Effector memory CD8-positive, alpha-beta T cell (primary cell): ENCODE measurements around the gene TMEM106B.

Source experiments
- ATAC-seq: fragments of 150-1000 bp; cut with Tn5 transposase; replicated peaks from 2 replicates; pipeline ENCODE4 v1.10.0; 2021; ENCODE audit warnings: mild to moderate bottlenecking, moderate library complexity
- DNase-seq, 3 experiments: peaks; one replicate each; pipeline ENCODE4 v3.0.0; 2021
- H3K27ac Mint-ChIP-seq, 2 donors: one replicate each; pipeline ENCODE4 v1.8.0; 2022; ENCODE audit warnings: mild to moderate bottlenecking in 2 of 2, mixed read lengths in 2 of 2, moderate library complexity in 2 of 2
- H3K27me3 Mint-ChIP-seq, 2 donors: one replicate each; pipeline ENCODE4 v1.8.0; 2022; ENCODE audit warnings: mixed read lengths in 2 of 2
- H3K36me3 Mint-ChIP-seq: one replicate; pipeline ENCODE4 v1.8.0; 2022; ENCODE audit warnings: mild to moderate bottlenecking, moderate library complexity, mixed read lengths; ENCODE audit not compliant: insufficient read depth
- H3K4me1 Mint-ChIP-seq, 2 donors: one replicate each; pipeline ENCODE4 v1.8.0; 2022; ENCODE audit warnings: low read depth in 2 of 2, mixed read lengths in 2 of 2
- H3K4me3 Mint-ChIP-seq, 2 donors: one replicate each; pipeline ENCODE4 v1.8.0; 2022; ENCODE audit warnings: mild to moderate bottlenecking in 2 of 2, mixed read lengths in 2 of 2, moderate library complexity in 2 of 2
- H3K9me3 Mint-ChIP-seq, 2 donors: one replicate each; pipeline ENCODE4 v1.8.0; 2022; ENCODE audit warnings: mixed read lengths in 2 of 2

TMEM106B gene

GRCh38 chr7:12287901-12288300, 76.8 kb downstream of the TMEM106B start:
- no peak overlapping the region for H3K27ac Mint-ChIP-seq
- no peak overlapping the region for H3K4me3 Mint-ChIP-seq
- no peaks in the 10 kb centered on the region for H3K9me3 Mint-ChIP-seq
- DNase-seq: no peak
- no peaks in the 10 kb centered on the region for H3K36me3 Mint-ChIP-seq
- ATAC-seq: no peak
- peaks cover 16 to 19% of the 10 kb centered on the region in 2 donors for H3K27me3 Mint-ChIP-seq
- H3K4me1 Mint-ChIP-seq: no peaks in the 10 kb centered on the region

DNA sequence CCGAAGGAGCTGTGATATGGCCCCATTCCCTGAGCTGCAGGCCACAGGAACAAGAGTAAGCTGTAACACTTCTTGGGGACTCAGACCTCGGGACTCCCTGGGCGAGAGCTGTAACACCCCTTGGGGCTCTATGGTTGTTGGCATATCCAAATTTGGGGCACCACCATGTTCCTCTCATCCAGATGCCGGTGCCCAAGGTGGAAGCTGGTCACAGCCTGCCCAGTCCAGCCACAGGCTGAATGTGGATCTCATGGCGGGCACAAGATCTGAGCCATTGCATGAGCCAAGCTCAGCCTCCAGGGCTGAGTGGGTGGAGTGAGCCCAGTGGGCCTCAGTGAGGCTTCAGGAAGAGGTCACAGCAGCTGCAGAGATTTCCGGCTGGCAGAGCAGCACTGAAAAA, 78.9 kb downstream of the TMEM106B start:
- H3K36me3 Mint-ChIP-seq: no peaks in the 10 kb centered on the region
- H3K9me3 Mint-ChIP-seq: no peaks in the 10 kb centered on the region
- no peak for DNase-seq
- H3K4me1 Mint-ChIP-seq: no peaks in the 10 kb centered on the region
- peaks cover 0 to 4% of the 10 kb centered on the region in 2 donors for H3K27me3 Mint-ChIP-seq
- no peak overlapping the region for H3K27ac Mint-ChIP-seq
- ATAC-seq: no peak
- H3K4me3 Mint-ChIP-seq: no peak overlapping the region

- Mint-ChIP-seq H3K36me3 (no peaks in the 10 kb centered on the region), H3K9me3 (no peaks in the 10 kb centered on the region), H3K4me3 (no peak overlapping the region), H3K27ac (no peak overlapping the region), H3K27me3 (peaks cover 2 to 10% of the 10 kb centered on the region in 2 donors), H3K4me1 (no peaks in the 10 kb centered on the region)
- ATAC-seq: no peak
- no peak for DNase-seq
Measured at GRCh38 chr7:12290761-12291160, 79.7 kb downstream of the TMEM106B start.

- H3K36me3 Mint-ChIP-seq: no peaks in the 10 kb centered on the region
- no peaks in the 10 kb centered on the region for H3K4me1 Mint-ChIP-seq
- no peak overlapping the region for H3K27ac Mint-ChIP-seq
- no peak overlapping the region for H3K4me3 Mint-ChIP-seq
- no peak for DNase-seq
- peaks cover 7 to 10% of the 10 kb centered on the region in 2 donors for H3K27me3 Mint-ChIP-seq
- no peaks in the 10 kb centered on the region for H3K9me3 Mint-ChIP-seq
- ATAC-seq: no peak
Measured at GRCh38 chr7:12291870-12292269, 80.8 kb downstream of the TMEM106B start.
